ENCODE measurements around the gene GPR39. TPM values are rescaled to one million over a fixed set of nuclear protein-coding genes. Genes with fewer than 3 reads are reported as not detected.

GPR39 gene
- polyA plus RNA-seq, 1 experiment: 2.9 TPM

DNA sequence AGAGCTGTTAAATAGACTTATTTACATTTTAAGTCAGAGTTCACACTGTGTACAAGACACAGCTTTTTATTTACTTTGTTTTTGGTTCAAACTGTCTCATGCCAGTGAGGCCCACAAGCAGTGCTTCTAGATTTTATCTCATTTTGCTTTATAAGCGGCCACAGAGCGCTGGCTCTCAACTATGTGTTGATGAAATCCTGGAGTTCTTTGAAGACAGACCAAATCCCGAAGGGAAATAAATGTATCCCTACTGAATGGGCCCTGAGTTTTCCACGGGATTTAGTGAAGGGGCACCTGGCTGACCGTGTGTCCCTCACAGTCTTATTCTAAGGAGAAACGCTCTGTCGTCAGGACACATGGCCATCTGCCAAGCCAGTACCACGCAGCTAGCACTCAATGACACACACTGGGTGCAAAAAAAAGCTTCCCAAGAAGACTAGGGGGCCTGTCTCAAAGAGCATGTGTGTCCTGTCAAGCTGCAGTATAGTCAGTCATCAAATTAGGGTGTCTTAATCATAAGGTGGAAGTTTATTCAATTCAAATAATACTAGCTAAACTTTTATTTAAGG, 230.0 kb downstream of the GPR39 start:
- TF ChIP-seq, protein P1, sequence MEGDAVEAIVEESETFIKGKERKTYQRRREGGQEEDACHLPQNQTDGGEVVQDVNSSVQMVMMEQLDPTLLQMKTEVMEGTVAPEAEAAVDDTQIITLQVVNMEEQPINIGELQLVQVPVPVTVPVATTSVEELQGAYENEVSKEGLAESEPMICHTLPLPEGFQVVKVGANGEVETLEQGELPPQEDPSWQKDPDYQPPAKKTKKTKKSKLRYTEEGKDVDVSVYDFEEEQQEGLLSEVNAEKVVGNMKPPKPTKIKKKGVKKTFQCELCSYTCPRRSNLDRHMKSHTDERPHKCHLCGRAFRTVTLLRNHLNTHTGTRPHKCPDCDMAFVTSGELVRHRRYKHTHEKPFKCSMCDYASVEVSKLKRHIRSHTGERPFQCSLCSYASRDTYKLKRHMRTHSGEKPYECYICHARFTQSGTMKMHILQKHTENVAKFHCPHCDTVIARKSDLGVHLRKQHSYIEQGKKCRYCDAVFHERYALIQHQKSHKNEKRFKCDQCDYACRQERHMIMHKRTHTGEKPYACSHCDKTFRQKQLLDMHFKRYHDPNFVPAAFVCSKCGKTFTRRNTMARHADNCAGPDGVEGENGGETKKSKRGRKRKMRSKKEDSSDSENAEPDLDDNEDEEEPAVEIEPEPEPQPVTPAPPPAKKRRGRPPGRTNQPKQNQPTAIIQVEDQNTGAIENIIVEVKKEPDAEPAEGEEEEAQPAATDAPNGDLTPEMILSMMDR (IDR thresholded peaks at IDR 0.05; ENCODE audit: low read depth, low read length): no peak
- DNase-seq (ENCODE audit: low read depth, low spot score): no peak
- CTCF ChIA-PET: interaction anchor here (1.0 to 2.0 kb wide), 2 partner anchors 99 to 298 kb away, joined by 3 to 6 read pairs; no protein-coding TSS in a partner anchor

GRCh38 chr2:132651115-132652045, 234.8 kb downstream of the GPR39 start:
- DNase-seq (ENCODE audit: low read depth, low spot score): no peak
- Histone ChIP-seq H3K27ac (ENCODE audit: low read depth, low read length) (no peak overlapping the region), H3K27me3 (ENCODE audit: control insufficient read depth, insufficient read depth, low read length) (no peaks in the 10 kb centered on the region), H3K4me3 (ENCODE audit: low read depth, low read length) (no peak overlapping the region), H3K9me3 (ENCODE audit: control insufficient read depth, insufficient read depth, low read length) (no peaks in the 10 kb centered on the region)
- ChIA-PET CTCF (interaction anchor here (0.5 to 2.0 kb wide), 16 partner anchors 9 to 1192 kb away, joined by 3 to 13 read pairs (median 4); no protein-coding TSS in a partner anchor), POLR2A (no interaction called here)
- TF ChIP-seq, protein P1 (IDR thresholded peaks at IDR 0.05; ENCODE audit: low read depth, low read length): peak; percentile 69

More for the DNA sequence above, 230.0 kb downstream of the GPR39 start:
- Histone ChIP-seq H3K27ac (ENCODE audit: low read depth, low read length) (no peak overlapping the region), H3K27me3 (ENCODE audit: control insufficient read depth, insufficient read depth, low read length) (no peaks in the 10 kb centered on the region), H3K4me3 (ENCODE audit: low read depth, low read length) (no peak overlapping the region), H3K9me3 (ENCODE audit: control insufficient read depth, insufficient read depth, low read length) (peaks cover 3% of the 10 kb centered on the region; the same call in 1 of the 2 replicates)
- POLR2A ChIA-PET: no interaction called here

- no peak overlapping the region for H3K4me3 ChIP-seq (ENCODE audit: low read depth, low read length)
- DNase-seq (ENCODE audit: low read depth, low spot score): no peak
- TF ChIP-seq, protein P1 (IDR thresholded peaks at IDR 0.05; ENCODE audit: low read depth, low read length): no peak
- no peaks in the 10 kb centered on the region for H3K27me3 ChIP-seq (ENCODE audit: control insufficient read depth, insufficient read depth, low read length)
- ChIA-PET POLR2A (interaction anchor here (1.1 to 1.3 kb wide), 2 partner anchors 15 to 16 kb away, joined by 3 to 4 read pairs; no protein-coding TSS in a partner anchor), CTCF (interaction anchor here (0.7 to 2.0 kb wide), 5 partner anchors 16 to 515 kb away, joined by 3 to 7 read pairs (median 4); no protein-coding TSS in a partner anchor)
- no peaks in the 10 kb centered on the region for H3K9me3 ChIP-seq (ENCODE audit: control insufficient read depth, insufficient read depth, low read length)
- H3K27ac ChIP-seq (ENCODE audit: low read depth, low read length): peak overlapping the region; percentile 34
Observed at GRCh38 chr2:132652474-132652873, 235.9 kb downstream of the GPR39 start.

DNA sequence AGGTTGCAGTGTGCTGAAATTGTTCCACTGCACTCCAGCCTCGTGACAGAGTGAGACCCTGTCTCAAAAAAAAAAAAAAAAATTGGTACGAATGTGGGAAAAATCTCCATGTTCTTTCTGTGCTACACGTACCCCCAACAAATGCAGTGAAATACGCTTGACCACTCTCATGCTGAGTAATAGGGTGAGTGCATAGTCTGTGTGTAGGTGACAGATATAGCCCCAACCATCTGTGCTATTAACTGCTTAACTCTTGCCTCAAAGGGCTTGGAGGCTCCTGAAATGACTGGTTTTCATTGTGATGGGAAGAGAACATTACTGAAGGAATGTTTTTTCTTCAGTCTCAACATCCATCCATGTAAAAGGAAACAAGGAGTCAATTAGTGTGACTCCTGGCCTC, 237.7 kb downstream of the GPR39 start:
- ChIA-PET CTCF (no interaction called here), POLR2A (no interaction called here)
- H3K4me3 ChIP-seq (ENCODE audit: low read depth, low read length): no peak overlapping the region
- H3K27ac ChIP-seq (ENCODE audit: low read depth, low read length): no peak overlapping the region
- no peaks in the 10 kb centered on the region for H3K9me3 ChIP-seq (ENCODE audit: control insufficient read depth, insufficient read depth, low read length)
- no peak for DNase-seq (ENCODE audit: low read depth, low spot score)
- H3K27me3 ChIP-seq (ENCODE audit: control insufficient read depth, insufficient read depth, low read length): no peaks in the 10 kb centered on the region
- TF ChIP-seq, protein P1 (IDR thresholded peaks at IDR 0.05; ENCODE audit: low read depth, low read length): no peak

GRCh38 chr2:132654968-132655367, 238.4 kb downstream of the GPR39 start:
- TF ChIP-seq, protein P1 (IDR thresholded peaks at IDR 0.05; ENCODE audit: low read depth, low read length): no peak

More at GRCh38 chr2:132654968-132655367, 238.4 kb downstream of the GPR39 start:
- Histone ChIP-seq H3K9me3 (ENCODE audit: control insufficient read depth, insufficient read depth, low read length) (no peaks in the 10 kb centered on the region; the same call in 1 of the 2 replicates), H3K27me3 (ENCODE audit: control insufficient read depth, insufficient read depth, low read length) (no peaks in the 10 kb centered on the region), H3K4me3 (ENCODE audit: low read depth, low read length) (no peak overlapping the region), H3K27ac (ENCODE audit: low read depth, low read length) (no peak overlapping the region)
- CTCF ChIA-PET: no interaction called here
- POLR2A ChIA-PET: no interaction called here
- DNase-seq (ENCODE audit: low read depth, low spot score): no peak
